C4-2B (cell line): ENCODE results near the gene CLIC1.

Experiments used
- H3K27ac ChIP-seq: fragments of 450-650 bp; 2 replicates; pipeline ENCODE4 v1.5.1; 2017
- CTCF ChIP-seq: fragments of 450-650 bp; conservative IDR thresholded peaks from 2 replicates; pipeline ENCODE4 v1.5.1; 2017; ENCODE audit warnings: mild to moderate bottlenecking
- ZFX ChIP-seq: fragments of 450-650 bp; IDR thresholded peaks from 2 replicates; pipeline ENCODE4 v1.6.1; 2017

The CLIC1 gene

GRCh38 chr6:31742894-31743293 lies 6.6 kb upstream of the CLIC1 start:
- H3K27ac ChIP-seq, result no peak overlapping the region
- TF ChIP-seq CTCF, result no peak
- no peak for TF ChIP-seq ZFX

- TF ChIP-seq ZFX, result no peak
- TF ChIP-seq CTCF, result no peak
- H3K27ac ChIP-seq, result no peak overlapping the region
Measured at GRCh38 chr6:31741815-31742214, 5.5 kb upstream of the CLIC1 start.

- H3K27ac ChIP-seq, result peak overlapping the region; percentile 95
- no peak; the same call in 1 of the 2 replicates for TF ChIP-seq ZFX
Measured at GRCh38 chr6:31740397-31741223, 4.3 kb upstream of the CLIC1 start.

GRCh38 chr6:31739639-31740396 lies 3.5 kb upstream of the CLIC1 start, which contains the start of gene MSH5:
Gene MSH5 (plus strand): TSS chr6:31740005. CDS start chr6:31740467, 462 bp downstream.
- TF ChIP-seq ZFX (peak; percentile 54; the same call in 1 of the 2 replicates), CTCF (no peak)

GRCh38 chr6:31737991-31738979 lies 2.0 kb upstream of the CLIC1 start:
- TF ChIP-seq ZFX, result no peak
- TF ChIP-seq CTCF, result peak; percentile 54
- peak overlapping the region; percentile 95 for H3K27ac ChIP-seq

More at GRCh38 chr6:31739639-31740396, 3.5 kb upstream of the CLIC1 start, which contains the start of gene MSH5:
- H3K27ac ChIP-seq, result peak within 1 kb of the TSS; percentile 95

- peak overlapping the region; percentile 95 for H3K27ac ChIP-seq
- no peak for TF ChIP-seq CTCF
- no peak for TF ChIP-seq ZFX
Measured at GRCh38 chr6:31737315-31737990, 1.1 kb upstream of the CLIC1 start.
